HFFc6 (cell line): ENCODE data around the gene PBX1. TPM values are rescaled to one million over a fixed set of nuclear protein-coding genes. Genes with fewer than 3 reads are reported as not detected.

Experiments used
- DNase-seq: peaks from one replicate; pipeline ENCODE4 v3.0.0-alpha.2; 2018
- H3K27ac Mint-ChIP-seq: 2 replicates; pipeline ENCODE4 v1.8.0; 2020; ENCODE audit warnings: mild to moderate bottlenecking, mixed read lengths
- H3K27me3 Mint-ChIP-seq: 2 replicates; pipeline ENCODE4 v1.8.0; 2021; ENCODE audit warnings: mild to moderate bottlenecking, moderate library complexity, mixed read lengths; ENCODE audit not compliant: insufficient read depth
- H3K36me3 Mint-ChIP-seq: 2 replicates; pipeline ENCODE4 v1.8.0; 2021; ENCODE audit warnings: low read depth, mixed read lengths
- H3K4me1 Mint-ChIP-seq: 2 replicates; pipeline ENCODE4 v1.8.0; 2020; ENCODE audit warnings: low read depth, mixed read lengths
- H3K4me3 Mint-ChIP-seq: 2 replicates; pipeline ENCODE4 v1.8.0; 2020; ENCODE audit warnings: mild to moderate bottlenecking, moderate library complexity, mixed read lengths
- H3K9me3 Mint-ChIP-seq: 2 replicates; pipeline ENCODE4 v1.8.0; 2020; ENCODE audit warnings: mild to moderate bottlenecking, mixed read lengths
- total RNA-seq, 6 experiments: library from RNA; stranded (reverse); fragmentation: NEBNext Ultra II Directional; extraction: Animal tissue kit (Norgen Biotek cat#: 25700); gene quantifications; 2 replicates in 1 of 6; 3 replicates in 5 of 6; pipeline ENCODE4 v1.2.3, GENCODE V29; 2021
- TF ChIP-seq, protein P1 (sequence below): fragments of 200-600 bp; sonication (generic); IDR thresholded peaks from 2 replicates; pipeline ENCODE4 v1.5.0; 2021; ENCODE audit warnings: antibody characterized with exemption, mild to moderate bottlenecking

Gene PBX1
- total RNA-seq, 6 experiments from 2014 or later: 35.4 to 42.3 (median 39.1) TPM

- no peak overlapping the region for H3K27ac Mint-ChIP-seq
These were observed 243.0 kb downstream of the PBX1 start for GRCh38 chr1:164801791-164802502.

DNA sequence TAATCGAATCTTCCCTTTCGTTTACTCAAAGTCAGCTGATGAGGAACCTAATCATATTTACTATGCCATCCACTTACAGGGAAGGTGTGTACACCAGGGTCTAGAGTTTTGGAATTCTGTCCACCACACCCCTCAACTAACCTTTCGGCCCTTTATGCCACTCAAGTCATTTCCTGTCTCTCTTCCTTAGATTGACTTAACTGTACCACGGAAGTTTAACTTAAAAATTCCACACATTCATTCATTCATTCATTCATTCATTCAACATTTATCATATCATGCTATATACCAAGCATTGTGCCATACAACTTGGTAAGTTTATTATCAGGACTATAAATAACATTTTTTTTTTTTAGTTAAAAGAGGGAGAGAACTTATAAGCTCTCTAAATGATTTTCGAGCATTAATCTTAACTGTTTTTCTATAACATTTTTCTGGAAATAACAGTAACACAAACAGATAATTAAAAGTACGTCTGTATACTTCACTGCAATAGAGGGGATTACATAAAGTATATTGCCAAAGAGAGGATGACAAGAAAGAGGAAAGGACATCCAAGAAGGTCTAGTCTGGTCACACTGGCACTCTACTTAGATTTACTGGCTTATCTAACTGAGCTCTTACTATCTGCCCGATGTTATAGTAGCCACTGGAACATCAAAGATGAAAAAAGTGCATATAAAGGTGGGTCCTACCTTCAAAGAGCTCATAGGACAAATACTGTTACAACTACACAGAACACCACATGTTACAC is 243.7 kb downstream of the PBX1 start:
- Mint-ChIP-seq H3K27me3 (no peaks in the 10 kb centered on the region; the same call in 1 of the 2 replicates), H3K4me3 (no peak overlapping the region), H3K4me1 (peaks cover 15% of the 10 kb centered on the region), H3K9me3 (no peaks in the 10 kb centered on the region), H3K36me3 (peaks cover 15% of the 10 kb centered on the region), H3K27ac (no peak overlapping the region)
- DNase-seq: no peak
- TF ChIP-seq, protein P1, sequence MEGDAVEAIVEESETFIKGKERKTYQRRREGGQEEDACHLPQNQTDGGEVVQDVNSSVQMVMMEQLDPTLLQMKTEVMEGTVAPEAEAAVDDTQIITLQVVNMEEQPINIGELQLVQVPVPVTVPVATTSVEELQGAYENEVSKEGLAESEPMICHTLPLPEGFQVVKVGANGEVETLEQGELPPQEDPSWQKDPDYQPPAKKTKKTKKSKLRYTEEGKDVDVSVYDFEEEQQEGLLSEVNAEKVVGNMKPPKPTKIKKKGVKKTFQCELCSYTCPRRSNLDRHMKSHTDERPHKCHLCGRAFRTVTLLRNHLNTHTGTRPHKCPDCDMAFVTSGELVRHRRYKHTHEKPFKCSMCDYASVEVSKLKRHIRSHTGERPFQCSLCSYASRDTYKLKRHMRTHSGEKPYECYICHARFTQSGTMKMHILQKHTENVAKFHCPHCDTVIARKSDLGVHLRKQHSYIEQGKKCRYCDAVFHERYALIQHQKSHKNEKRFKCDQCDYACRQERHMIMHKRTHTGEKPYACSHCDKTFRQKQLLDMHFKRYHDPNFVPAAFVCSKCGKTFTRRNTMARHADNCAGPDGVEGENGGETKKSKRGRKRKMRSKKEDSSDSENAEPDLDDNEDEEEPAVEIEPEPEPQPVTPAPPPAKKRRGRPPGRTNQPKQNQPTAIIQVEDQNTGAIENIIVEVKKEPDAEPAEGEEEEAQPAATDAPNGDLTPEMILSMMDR: no peak

More at GRCh38 chr1:164801791-164802502, 243.0 kb downstream of the PBX1 start:
- Mint-ChIP-seq H3K4me1 (peaks cover 15% of the 10 kb centered on the region), H3K27me3 (no peaks in the 10 kb centered on the region; the same call in 1 of the 2 replicates), H3K4me3 (no peak overlapping the region), H3K9me3 (no peaks in the 10 kb centered on the region), H3K36me3 (peaks cover 10% of the 10 kb centered on the region; the same call in 1 of the 2 replicates)
- no peak for DNase-seq
- TF ChIP-seq, protein P1: no peak

- no peak overlapping the region for H3K27ac Mint-ChIP-seq
These were observed 244.4 kb downstream of the PBX1 start for GRCh38 chr1:164803366-164803765.

GRCh38 chr1:164804366-164804765 is 245.4 kb downstream of the PBX1 start:
- Mint-ChIP-seq H3K27me3 (no peaks in the 10 kb centered on the region; the same call in 1 of the 2 replicates), H3K36me3 (peaks cover 19% of the 10 kb centered on the region), H3K4me3 (no peak overlapping the region), H3K4me1 (peaks cover 15% of the 10 kb centered on the region), H3K9me3 (no peaks in the 10 kb centered on the region), H3K27ac (no peak overlapping the region)
- TF ChIP-seq, protein P1: no peak
- no peak for DNase-seq

More at GRCh38 chr1:164803366-164803765, 244.4 kb downstream of the PBX1 start:
- Mint-ChIP-seq H3K27me3 (no peaks in the 10 kb centered on the region; the same call in 1 of the 2 replicates), H3K4me1 (peaks cover 15% of the 10 kb centered on the region), H3K4me3 (no peak overlapping the region), H3K36me3 (peaks cover 15% of the 10 kb centered on the region), H3K9me3 (no peaks in the 10 kb centered on the region)
- DNase-seq: no peak
- TF ChIP-seq, protein P1: no peak

- no peak overlapping the region for H3K27ac Mint-ChIP-seq
- DNase-seq: no peak
- peaks cover 15% of the 10 kb centered on the region for H3K4me1 Mint-ChIP-seq
- H3K9me3 Mint-ChIP-seq: no peaks in the 10 kb centered on the region
- no peak overlapping the region for H3K4me3 Mint-ChIP-seq
- H3K27me3 Mint-ChIP-seq: no peaks in the 10 kb centered on the region; the same call in 1 of the 2 replicates
- peaks cover 18% of the 10 kb centered on the region for H3K36me3 Mint-ChIP-seq
- TF ChIP-seq, protein P1: no peak
These were observed 246.4 kb downstream of the PBX1 start for GRCh38 chr1:164805399-164805798.
